ENCODE data around the gene LCA5.
A peak's percentile ranks its signal among the peaks of the same experiment; 100 is the strongest.
"Not testable (repeated sequence)": the region's sequence is repeated elsewhere in the genome, so short reads cannot be mapped to it uniquely, and the experiment has no call there.

The LCA5 gene

DNA sequence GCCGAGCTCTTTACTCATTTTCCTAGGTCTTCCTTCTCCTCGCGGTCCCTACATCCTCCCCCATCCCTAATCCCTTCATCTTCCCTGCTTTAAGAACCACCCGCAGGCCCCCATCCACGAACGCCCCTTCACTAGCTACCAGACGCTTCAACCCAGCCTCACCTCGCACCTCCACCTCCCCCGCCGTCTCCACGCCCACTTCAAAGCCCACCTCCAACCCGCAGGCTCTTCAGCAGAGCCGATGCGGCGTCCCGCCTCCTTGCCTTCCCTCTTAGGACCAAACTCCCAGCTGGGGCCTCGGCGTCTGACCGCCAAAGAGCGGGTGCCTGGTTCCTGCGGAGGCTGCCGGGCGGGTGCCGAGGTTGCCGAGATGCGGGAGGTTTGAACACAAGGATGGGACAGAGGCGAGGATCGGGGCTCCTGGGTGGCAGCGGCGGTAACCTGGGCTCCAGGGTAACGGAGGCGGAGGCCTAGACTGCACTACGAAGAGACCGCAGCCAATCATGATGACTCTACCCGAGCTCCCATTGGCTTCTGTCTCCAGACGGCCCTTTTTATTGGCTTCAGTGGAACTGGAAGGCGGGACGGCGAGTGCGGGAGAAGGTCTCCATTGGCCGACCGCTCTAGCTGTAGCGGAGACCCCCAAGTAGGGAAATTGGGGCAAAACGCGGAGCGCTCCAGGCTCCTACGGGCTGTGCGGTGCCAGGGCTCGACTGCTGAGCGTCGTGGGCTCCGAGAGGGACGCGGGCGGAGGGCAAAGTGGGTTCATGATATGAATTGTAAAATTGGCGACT, at the start of gene LCA5:
Gene LCA5 (minus strand): TSS at position 477 of the 794 bp plus-strand sequence. CDS start 18,536 bp downstream, outside the sequence.
- peak; percentile 75 for DNase-seq (ENCODE audit: low spot score)

DNA sequence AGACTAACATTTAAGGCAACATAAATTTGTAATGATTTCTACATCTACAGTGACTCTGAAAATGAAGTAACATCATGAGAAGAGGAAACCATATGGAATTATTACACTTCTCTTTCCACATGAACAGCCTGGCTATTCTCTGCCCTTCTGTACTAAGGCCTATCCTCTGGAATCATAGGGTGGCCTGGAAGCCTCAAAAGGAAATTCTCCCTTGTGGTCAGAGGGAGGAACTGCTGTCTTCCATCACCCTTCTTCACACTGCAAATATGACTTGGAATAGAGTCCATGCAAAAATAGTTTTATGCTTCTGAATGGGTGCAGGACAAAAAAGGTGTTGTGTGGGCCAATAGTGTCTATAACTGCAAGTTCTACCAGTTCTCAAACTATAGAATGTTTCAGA, 49.3 kb upstream of the LCA5 start:
- peak; percentile 28 for DNase-seq (ENCODE audit: low spot score)

DNA sequence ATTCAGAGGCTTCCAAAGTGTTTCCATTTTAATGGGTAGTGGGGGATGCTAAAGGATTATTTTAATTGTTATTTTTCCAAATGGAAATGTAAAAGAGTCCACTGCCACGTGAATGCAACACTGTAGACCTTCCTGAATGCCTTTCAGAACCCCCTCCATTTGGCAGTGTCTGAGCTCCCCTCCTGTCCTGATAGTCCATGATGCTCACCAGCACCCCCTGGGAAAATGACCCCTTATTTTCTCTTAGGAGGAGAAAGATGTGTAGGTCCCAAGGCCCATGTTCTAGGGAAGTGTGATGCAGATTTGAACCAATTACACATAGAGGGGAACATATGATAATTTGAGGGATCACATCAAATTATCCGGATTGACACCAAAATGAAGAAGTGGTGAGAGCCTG, 47.1 kb upstream of the LCA5 start:
- no peak for DNase-seq (ENCODE audit: low spot score)

DNA sequence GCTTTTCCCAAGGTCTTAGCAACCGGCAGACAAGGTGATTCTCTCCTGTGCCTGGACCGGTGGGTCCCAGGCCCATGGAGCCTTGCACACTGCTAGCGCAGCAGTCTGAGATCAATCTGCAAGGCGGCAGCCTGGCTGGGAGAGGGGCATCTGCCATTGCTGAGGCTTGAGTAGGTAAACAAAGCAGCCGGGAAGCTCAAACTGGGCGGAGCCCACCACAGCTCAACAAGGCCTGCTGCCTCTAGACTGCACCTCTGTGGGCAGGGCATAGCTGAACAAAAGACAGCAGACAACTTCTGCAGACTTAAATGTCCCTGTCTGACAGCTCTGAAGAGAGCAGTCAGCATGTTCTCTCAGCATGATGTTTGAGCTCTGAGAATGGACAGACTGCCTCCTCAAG, 40.7 kb upstream of the LCA5 start:
- not testable (repeated sequence) for DNase-seq (ENCODE audit: low spot score)

DNA sequence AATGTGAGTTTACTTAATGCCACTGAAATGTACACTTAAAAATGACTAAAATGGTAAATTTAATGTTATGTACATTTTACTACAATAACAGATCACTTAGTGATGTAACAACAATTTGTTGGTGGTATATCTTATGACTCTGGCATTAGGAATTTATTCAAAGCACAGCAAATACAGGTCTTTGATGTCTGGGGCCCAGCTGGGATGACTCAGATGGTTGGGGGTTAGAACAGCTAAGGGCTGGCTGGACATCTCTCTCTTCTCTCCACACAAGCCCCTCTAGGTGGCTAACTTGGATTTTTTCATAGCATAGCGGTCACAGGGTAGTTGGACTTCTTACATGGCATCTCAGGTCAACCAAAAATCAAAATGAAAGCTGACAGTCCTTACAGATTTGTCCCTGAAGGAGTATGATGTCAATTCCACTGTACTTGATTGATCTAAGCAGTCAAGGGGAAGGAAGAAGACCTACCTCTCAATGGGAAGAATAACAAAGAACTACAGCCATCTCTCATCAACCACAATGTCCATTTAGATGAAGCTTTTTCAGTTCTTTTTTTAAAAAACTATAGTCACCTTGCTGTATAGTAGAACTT, 37.5 kb upstream of the LCA5 start:
- DNase-seq (ENCODE audit: low spot score): no peak

DNA sequence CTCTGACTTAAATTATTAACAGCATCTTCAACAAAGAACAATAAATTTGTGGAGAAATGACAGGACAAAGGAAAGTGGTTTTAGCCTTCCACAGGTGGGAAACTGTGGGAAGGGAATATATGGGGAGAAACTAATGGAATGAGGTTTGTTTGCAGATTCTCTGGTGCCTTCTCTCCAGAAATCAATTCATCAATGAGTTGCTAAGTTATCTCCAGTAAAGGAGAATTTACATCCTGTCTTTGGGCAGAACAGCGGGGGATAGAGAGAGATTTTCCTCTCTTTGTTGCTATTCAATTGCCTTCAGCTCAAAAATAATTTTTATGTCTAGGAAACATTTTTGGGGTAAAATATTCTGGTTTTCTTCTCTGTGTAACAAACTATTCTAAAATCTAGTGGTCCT, 36.9 kb upstream of the LCA5 start:
- DNase-seq (ENCODE audit: low spot score): no peak

DNA sequence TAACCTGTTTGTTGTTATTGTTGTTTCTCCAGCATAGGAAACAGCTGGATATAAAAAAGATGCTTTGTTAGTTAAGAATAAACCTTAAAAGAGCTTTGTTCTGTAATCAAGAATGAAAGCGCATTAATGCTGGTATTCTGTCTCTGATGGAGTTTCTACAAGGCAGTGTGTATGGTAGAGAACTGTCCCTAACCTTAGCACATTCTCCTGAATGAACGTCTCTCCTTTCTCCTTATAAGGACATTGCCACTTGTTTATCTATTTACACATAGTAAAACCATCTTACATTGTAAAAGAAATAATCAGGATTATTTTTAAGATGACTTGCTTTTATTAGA, 33.8 kb upstream of the LCA5 start:
- no peak for DNase-seq (ENCODE audit: low spot score)

DNA sequence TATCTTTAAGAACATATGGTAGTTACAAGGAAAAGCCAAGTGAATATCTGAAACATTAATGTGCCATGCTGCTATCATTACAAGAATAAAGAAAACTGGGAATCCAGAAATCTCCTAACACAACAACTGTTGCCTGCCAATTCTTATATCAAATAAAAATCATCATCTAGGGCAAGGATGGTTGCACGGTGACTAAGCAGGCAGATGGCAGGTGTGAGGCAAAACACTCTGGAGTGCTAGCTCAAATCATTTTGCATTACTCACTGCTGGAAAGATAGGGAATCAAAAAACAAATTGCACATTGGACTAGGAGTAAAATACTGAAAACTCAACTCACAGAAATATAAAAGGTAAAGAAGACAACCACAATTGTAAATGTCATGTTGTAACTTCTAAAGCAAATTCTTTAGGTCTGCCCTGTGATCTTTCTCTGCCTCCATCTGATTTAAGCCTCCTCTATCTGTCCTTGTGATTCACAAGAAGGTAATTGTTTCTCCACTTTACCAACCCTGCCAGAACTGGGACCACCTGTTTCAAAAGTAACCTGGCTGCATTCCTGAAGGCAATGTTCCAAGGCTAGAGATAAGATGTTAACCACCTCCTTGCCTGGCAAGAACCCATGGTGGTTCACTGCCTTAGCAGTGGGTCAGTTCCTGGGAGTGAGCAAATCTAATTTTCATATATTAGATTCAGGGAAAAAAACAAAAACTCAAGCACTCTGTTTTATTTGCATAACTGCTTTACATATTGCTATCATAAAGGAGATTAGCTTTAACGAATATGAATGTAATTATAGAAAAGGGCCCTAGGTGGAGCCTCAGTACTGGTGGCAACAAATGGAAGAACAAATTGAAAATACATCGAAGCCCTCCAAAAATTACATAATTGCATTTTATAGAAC, 33.1 kb upstream of the LCA5 start:
- DNase-seq (ENCODE audit: low spot score): no peak

DNA sequence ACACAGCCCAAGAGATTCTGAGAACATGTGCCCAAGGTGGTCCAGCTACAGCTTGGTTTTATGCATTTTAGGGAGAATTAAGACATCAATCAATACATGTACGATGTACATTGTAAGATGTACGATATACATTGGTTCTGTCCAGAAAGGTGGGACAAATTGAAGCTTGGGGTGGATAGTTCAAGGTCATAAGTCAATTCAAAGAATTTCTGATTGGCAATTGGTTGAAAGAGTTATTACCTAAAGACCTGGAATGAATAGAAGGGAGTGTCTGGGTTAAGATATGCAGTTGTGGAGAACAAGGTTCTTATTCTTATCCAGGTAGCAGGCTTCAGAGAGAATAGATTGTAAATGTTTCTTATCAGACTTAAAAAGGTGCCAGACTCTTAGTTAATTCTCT, 31.8 kb upstream of the LCA5 start:
- no peak for DNase-seq (ENCODE audit: low spot score)

DNA sequence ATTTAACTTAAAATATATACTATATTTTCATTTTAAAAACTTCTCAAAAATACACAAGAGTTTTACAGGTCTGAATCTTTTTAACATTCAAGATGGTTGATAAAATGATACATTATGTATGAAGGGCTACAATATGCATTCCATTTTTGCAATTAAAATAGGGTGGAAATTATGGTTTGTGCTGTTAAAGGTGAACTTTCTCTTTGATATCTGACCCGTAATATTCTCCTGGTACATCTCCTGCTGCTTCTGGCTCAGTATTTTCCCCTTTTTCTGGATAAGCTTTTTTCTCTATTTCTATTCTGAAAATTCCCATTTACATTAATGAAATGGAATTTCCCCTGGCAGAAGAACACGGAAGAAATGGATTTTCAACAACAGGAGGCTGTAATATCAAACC, 27.4 kb upstream of the LCA5 start:
- DNase-seq (ENCODE audit: low spot score): no peak

DNA sequence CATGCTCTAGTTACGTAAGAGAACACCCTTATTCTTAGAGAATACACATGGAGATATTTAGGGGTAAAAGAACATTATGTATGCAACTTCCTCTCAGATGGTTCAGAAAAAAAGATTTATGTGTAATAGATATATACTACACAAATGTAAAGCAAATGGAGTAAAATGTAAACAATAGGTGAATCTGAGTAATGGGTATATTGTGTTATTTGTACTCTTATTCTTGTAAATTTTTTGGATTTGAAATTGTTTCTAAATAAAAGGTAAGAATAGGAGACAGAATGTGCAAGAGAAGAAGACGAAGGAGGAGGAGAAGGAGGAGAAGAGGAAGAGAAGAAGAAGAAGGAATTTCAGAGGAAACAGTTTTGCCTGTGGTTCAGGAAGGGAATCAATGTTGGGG, 22.5 kb upstream of the LCA5 start:
- no peak for DNase-seq (ENCODE audit: low spot score)

DNA sequence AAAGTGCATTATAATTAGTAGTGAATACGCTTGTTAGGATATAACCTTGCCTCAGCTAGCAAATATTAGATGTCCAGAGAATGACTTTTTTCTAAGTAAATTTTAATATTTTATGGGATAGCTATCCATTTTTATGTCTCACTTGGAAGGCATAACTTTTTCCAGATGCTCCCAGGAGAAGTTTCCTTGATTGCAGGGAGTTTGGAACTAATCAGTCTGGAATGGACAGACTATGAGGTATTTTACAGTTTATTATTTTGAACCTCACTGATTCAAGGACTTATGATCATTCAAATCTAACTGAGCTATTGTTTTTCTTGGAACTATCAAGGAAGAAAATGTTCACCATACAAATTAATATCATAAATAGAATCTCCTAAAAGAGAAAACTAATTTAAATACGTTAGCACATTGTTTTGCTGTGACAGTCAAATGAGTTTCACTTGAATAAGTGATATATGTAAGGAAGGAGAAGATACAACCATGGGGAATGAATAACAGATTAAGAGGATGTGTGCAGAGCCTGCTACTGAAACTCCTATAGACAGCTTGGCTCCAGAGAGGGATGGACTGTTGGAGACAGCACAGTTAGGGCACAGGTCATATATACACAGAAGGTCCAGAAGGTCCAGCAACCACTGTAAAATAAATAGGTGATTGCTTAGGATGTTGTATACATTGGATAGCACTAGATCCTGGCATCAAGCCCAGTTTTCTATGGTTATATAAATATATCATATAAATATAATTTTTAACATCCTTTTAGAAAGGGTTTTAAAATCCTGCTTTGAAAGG, 20.6 kb upstream of the LCA5 start:
- no peak for DNase-seq (ENCODE audit: low spot score)

DNA sequence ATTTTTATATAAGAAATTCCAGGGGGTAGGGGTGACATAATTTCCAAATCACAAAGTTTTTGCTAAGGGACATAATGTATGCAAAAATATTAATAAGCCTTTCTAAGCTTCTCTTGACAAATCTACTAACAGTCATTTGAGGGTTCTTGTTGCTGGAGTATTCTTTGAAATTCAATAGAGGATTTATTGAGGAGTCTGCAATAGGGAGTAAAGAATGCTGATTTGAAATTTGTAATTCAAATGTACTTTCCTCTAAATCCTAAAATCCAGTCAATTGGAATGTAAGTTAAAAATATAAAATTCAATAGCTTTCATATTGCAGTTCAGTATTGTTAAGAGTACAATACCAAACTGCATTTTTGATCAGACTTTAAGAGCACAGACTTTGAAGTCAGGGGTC, 17.1 kb upstream of the LCA5 start:
- no peak for DNase-seq (ENCODE audit: low spot score)

DNA sequence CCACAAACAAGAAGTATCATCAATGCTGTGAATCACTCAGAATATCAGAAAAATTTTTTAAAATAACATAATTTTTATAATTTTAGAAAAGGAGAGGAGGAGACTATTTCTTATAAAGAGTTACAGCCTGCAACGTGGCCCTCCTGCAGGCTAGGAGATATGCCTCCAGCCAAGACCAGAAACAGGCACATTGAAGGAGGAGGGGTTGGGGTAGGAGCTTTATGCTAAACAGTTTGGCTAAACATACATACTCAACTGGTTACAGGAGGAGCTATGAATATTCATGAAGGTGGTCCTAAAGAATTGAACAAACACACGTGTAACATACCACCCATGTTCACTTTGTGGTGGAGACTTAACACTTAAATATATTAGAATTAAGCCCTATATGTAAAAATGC, 14.2 kb upstream of the LCA5 start:
- DNase-seq (ENCODE audit: low spot score): no peak

DNA sequence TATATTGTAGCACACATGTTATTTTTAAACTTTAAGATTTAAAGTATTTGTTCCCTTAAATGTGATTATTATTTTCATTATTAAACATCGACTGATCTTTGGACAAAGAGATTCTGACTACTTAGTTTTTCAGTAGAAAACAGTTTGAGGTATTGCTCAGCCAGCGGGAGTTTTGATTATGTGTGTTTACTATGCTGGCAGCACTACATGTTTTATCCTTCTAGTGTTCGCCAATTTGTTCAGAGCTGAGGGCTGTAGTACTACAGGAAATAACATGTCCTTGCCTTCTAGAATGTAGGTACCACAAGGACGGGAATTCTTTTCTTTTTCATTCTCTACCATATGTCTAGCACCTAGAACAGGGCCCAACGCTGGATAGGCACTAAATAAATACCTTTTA, 11.1 kb upstream of the LCA5 start:
- DNase-seq (ENCODE audit: low spot score): no peak

DNA sequence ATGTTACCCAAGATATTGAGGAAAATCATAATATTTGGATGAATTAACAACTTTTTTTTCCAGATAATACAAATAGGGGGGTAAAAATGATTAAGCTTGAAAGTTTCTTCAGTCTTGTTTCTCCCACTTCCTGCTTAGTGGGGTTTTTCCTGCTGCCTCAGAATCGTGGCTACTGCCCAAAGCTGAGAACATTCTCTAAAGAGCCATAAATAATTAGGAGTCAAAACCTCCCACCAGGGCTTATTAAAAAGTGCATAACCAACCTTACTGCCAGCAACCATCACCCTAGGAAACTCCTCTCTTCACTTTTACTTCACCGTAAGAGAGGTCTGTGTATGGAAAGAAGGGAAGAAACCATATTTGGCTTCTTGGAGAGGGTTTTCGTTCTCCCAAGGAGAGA, 9.0 kb upstream of the LCA5 start:
- no peak for DNase-seq (ENCODE audit: low spot score)

DNA sequence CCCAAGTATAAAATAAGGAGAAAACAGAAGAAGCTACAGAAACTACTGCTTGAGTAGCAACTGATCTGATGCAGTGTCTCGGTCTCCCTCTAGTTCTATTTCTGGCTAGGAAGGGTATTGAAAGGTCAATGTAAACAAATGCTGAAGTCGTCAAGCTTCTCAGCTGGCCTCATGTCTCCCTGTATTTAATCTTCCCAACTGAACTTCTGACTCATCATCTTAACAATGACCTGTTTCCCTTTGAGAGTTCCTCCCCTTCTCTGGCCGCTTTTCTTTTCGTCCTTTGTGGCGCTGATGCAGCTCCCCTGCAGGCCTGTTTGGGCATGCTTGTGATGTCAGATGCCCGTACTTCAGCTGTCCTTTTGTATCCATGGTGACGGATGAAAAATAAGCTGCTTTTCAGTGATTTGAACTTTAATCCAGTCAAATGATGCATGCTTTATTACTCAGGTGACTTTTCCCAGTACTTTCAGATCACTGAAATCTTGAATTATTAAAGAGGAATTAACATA, 7.8 kb upstream of the LCA5 start:
- DNase-seq (ENCODE audit: low spot score): peak; percentile 24

DNA sequence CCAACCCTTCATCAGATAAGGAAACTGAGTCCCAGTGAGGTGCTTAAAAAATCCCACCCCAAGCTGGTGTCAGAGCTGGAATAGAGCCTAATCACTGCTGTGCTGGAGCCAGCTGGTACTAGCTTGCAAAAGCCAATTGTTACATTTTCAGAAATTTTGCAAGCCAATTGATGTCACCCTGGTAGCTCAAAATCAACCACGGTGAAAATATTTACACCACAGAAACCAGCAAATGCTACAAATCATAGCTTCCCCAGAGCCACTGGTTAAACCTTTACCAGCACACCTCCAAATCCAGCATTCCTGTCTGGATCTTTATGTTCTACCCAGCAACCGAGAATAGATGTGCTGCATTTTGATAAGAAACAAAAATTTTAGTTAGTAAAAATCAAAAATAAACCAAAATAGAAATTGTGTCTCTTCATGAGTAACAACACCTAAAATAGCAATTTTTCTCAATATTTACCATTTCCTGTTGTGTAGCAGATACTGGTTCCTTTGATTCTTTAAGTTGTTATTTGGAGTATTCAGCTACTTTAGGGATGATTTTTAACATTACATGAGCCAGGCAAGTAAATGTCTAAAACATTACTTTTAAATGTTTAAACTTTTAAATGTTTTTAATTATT, 7.2 kb upstream of the LCA5 start:
- DNase-seq (ENCODE audit: low spot score): no peak

DNA sequence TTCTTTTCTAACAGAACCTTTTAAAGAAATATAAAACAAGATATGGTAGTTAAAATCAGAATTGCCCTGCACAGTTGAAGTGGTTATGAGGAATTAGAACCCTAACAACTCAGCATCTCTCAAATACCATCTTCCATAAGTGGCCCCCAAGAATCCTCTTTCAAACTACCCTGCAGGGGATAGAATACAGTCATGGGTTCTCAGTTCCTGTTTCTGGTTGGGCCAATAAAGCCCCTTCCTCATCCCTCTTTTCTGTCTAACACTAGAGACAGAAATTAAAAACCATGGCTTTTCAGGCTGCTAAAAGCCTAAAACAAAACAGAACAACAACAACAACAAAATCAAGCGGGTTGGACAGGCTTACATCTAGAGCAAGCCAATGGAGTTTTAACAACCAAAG, 6.7 kb upstream of the LCA5 start:
- no peak for DNase-seq (ENCODE audit: low spot score)

DNA sequence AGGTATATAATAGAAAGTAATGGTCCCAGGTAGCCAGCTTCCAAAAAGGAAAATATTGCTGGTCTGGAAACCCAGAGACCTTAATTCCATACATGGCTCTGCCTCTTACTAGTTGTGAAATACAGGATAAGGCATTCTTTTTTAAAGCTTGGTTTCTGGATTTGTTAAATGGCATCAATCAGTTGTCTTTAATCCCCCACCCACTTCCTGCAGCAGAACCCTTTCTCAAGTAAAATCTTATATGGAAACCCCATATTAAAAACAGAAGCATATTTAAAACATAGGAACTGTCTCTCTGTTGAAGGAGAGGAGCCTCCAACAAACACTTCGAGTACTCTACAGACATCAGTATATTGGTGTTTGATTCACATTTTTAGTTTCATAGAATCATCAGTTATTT, 6.2 kb upstream of the LCA5 start:
- no peak for DNase-seq (ENCODE audit: low spot score)

DNA sequence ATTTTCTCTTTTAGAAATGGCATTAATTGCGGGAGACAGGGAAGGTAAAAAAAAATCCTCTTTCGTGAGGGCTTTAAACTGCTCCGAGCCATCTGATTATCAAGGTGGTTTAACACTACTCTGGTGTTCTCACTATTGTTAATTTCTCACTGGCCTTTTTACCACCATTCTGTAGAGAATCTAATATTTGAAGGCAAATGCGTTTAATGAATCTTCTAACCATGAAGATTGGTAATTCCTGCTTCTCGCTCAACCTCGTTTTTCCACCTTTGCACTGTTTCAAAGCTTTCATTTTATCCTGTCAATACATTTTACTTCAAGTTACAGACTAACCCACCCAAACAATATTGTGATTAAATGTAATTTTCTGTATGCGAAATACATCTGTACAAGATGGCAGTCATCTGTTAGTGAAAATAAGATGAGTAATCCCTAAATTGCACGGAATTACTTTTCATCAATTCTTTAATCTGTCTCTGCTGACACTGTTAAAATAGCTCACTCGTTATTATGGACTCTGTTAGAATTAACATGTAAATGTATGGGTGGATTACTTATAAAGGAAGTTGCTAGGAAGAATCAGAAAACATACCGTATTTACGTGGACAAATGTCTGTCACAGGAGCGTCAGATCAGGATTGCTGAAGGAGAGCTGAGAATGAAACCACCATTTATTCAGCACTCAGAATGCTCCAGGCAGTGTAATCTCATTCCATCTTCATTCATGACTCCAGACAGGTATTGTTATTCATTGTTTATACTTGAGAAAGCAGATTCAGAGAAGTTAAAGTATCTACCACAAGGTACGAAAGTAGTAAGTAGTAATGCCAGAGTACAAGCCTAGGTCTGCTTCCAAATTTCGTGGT, 1.1 kb upstream of the LCA5 start:
- DNase-seq (ENCODE audit: low spot score): no peak

All from HuH-7.5 (cell line).